ENCODE results near the gene FN3K. TPM values are rescaled to one million over a fixed set of nuclear protein-coding genes. Genes with fewer than 3 reads are reported as not detected.
A peak's percentile ranks its signal among the peaks of the same experiment; 100 is the strongest.
"Not testable (repeated sequence)": the region's sequence is repeated elsewhere in the genome, so short reads cannot be mapped to it uniquely, and the experiment has no call there.

FN3K gene
- total RNA-seq, 2 donors from 2014 or later, result 5.1 to 28.3 TPM

DNA sequence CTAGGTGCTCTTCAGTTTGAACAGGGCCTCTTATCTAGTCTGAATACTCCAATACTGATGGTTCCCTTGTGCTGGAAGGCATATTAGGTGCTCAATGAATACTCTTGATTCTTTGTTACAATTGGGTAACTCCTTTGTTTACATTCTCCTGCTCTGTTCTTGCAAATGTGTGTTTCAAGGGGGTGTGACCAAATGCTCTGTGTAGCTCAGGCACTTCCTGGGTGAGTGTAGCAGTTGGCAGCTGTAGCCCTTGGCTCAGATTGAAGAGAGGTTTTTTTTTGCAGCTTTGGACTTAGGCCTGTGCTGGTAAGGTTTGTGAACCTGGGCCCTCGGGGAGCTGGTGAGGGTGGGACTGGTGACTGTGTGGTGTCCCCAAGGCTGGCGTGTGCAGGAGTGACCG is 36.6 kb downstream of the FN3K start:
- no peak for DNase-seq (ENCODE audit: low spot score)
- peaks cover 38% of the 10 kb centered on the region for H3K36me3 ChIP-seq
- peaks cover 0 to 8% of the 10 kb centered on the region in 2 donors for H3K4me1 ChIP-seq
- H3K9me3 ChIP-seq, result no peaks in the 10 kb centered on the region
- no peak overlapping the region for H3K4me3 ChIP-seq
- no peaks in the 10 kb centered on the region for H3K27me3 ChIP-seq
- TF ChIP-seq, protein P1, sequence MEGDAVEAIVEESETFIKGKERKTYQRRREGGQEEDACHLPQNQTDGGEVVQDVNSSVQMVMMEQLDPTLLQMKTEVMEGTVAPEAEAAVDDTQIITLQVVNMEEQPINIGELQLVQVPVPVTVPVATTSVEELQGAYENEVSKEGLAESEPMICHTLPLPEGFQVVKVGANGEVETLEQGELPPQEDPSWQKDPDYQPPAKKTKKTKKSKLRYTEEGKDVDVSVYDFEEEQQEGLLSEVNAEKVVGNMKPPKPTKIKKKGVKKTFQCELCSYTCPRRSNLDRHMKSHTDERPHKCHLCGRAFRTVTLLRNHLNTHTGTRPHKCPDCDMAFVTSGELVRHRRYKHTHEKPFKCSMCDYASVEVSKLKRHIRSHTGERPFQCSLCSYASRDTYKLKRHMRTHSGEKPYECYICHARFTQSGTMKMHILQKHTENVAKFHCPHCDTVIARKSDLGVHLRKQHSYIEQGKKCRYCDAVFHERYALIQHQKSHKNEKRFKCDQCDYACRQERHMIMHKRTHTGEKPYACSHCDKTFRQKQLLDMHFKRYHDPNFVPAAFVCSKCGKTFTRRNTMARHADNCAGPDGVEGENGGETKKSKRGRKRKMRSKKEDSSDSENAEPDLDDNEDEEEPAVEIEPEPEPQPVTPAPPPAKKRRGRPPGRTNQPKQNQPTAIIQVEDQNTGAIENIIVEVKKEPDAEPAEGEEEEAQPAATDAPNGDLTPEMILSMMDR (IDR thresholded peaks at IDR 0.05), result no peak
- H3K27ac ChIP-seq, result no peak overlapping the region

DNA sequence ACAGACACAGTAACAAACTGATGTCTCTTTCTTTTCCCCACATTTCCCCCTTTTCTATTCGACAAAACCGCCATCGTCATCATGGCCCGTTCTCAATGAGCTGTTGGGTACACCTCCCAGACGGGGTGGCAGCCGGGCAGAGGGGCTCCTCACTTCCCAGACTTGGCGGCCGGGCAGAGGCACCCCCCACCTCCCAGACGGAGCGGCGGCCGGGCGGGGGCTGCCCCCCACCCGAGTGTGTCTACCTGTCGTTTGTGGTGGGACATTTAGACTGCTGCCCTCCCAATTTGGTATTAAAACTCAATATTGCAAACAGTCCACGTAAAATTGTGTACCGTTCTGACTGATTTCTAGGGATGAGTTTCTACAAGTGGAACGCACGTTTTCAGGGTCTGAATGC is 39.0 kb downstream of the FN3K start:
- not testable (repeated sequence) for H3K4me3 ChIP-seq; H3K27ac ChIP-seq; H3K27me3 ChIP-seq; DNase-seq (ENCODE audit: low spot score); H3K4me1 ChIP-seq; H3K9me3 ChIP-seq
- peaks cover 23% of the 10 kb centered on the region for H3K36me3 ChIP-seq

DNA sequence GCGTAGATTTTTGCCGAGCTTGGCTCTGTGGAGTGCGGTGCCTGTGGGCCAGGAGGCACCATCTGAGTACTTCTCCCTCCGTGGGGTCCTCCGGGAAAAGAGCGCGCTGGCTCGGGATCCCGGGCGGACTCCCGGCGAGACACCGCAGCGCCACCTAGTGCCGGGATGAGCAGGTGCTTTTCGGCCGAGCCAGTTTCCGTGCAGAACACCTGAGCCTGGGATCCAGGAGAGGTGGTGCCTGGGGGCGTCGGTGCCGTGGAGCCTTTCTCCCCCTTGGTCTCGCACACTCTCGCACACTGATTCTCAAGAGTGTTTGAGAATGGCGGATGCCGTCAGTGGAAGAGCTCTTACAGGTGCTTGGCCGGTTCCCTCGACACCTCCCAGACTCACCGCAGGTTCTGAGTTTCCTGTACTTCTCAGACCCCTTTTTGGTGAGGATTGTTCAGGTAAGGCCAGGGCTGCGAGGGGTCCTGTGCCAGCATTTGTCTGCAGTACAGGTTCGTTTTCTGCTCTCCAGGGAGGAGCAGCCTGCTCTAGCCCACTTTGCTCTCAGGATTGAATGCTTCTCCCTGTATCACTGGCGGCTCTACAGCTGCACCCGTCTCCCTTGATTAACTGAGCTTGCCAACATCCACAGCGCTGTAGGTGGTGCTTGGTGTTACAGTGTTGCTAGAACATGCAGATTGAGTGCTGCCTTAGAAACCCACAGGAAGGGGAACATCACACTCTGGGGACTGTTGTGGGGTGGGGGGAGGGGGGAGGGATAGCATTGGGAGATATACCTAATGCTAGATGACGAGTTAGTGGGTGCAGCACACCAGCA is 39.8 kb downstream of the FN3K start:
- peaks cover 15% of the 10 kb centered on the region for H3K36me3 ChIP-seq
- H3K4me3 ChIP-seq, result no peak overlapping the region
- H3K27me3 ChIP-seq, result no peaks in the 10 kb centered on the region
- TF ChIP-seq, protein P1 (IDR thresholded peaks at IDR 0.05), result peak; percentile 84 to 88
- peaks cover 0 to 8% of the 10 kb centered on the region in 2 donors for H3K4me1 ChIP-seq
- no peaks in the 10 kb centered on the region for H3K9me3 ChIP-seq
- H3K27ac ChIP-seq, result no peak overlapping the region
- DNase-seq (ENCODE audit: low spot score), result no peak

DNA sequence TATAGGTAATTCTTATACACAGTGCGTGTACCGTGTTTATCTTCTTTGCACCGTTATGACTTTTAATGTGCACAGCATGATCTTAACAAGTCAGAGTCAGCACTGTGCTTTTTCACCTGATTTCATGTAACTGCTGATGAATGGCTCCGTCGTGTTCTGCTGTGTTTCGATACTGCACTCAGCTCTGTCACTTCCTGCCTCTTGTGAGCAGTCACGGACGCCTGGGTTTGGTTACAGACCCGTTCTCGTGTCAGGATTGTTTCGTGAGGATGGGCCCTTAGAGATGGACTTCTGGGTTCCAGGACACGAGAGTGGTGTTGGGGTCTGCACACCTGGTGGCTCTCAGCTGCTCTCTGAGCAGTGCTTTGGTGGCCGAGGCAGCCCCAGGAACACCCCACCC is 41.0 kb downstream of the FN3K start:
- DNase-seq (ENCODE audit: low spot score), result no peak
- H3K4me1 ChIP-seq, result peaks cover 0 to 8% of the 10 kb centered on the region in 2 donors
- H3K27ac ChIP-seq, result no peak overlapping the region
- H3K27me3 ChIP-seq, result no peaks in the 10 kb centered on the region
- no peak overlapping the region for H3K4me3 ChIP-seq
- no peaks in the 10 kb centered on the region for H3K9me3 ChIP-seq
- TF ChIP-seq, protein P1 (IDR thresholded peaks at IDR 0.05), result no peak
- H3K36me3 ChIP-seq, result peaks cover 15% of the 10 kb centered on the region

DNA sequence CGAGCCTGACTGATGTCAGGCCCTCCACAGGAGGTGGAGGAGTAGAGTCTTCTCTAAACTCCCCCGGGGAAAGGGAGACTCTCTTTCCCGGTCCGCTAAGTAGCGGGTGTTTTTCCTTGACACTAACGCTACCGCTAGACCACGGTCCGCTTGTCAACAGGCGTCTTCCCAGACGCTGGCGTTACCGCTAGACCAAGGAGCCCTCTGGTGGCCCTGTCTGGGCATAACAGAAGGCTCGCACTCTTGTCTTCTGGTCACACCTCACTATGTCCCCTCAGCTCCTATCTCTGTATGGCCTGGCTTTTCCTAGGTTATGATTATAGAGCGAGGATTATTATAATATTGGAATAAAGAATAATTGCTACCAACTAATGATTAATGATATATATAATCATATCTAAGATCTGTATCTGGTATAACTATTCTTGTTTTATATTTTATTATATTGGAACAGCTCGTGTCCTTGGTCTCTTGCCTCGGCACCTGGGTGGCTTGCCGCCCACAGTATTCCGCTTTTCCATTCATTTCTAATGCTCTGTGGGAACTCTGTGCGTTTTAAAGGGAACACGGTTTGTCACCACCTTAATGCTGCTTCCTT is 42.5 kb downstream of the FN3K start:
- TF ChIP-seq, protein P1 (IDR thresholded peaks at IDR 0.05), result peak; percentile 26 to 46
- H3K4me3 ChIP-seq; H3K27ac ChIP-seq; H3K27me3 ChIP-seq; H3K4me1 ChIP-seq; DNase-seq (ENCODE audit: low spot score); H3K9me3 ChIP-seq: not testable (repeated sequence)
- peaks cover 11% of the 10 kb centered on the region for H3K36me3 ChIP-seq

DNA sequence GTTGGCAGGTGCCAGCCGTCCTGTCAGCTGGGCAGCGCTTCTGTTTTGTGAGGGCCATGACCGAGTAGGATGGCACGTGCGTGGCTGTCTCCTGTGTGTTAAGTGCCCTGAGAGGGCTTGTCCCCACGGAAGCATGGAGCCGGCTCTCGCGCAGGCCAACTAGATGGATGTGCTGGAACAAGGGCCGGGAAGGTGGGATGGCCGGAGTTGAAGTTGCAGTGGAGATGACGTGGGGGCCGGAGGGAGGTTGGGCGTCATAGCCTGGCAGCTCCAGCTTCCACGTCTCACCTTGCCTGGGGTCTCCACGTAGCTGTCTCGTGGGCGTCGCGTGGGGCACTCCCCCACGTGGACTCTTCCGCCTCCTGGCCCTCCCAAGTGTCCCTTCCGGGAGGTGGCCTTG is 44.1 kb downstream of the FN3K start:
- H3K9me3 ChIP-seq, result no peaks in the 10 kb centered on the region
- H3K27me3 ChIP-seq, result no peaks in the 10 kb centered on the region
- H3K27ac ChIP-seq, result no peak overlapping the region
- peaks cover 14% of the 10 kb centered on the region for H3K36me3 ChIP-seq
- no peak overlapping the region for H3K4me3 ChIP-seq
- H3K4me1 ChIP-seq, result peaks cover 0 to 8% of the 10 kb centered on the region in 2 donors
- TF ChIP-seq, protein P1 (IDR thresholded peaks at IDR 0.05), result no peak
- no peak for DNase-seq (ENCODE audit: low spot score)
